Left lobe of liver (tissue), 2 donors: ENCODE results near the gene TEC. TPM values are rescaled to one million over a fixed set of nuclear protein-coding genes. Genes with fewer than 3 reads are reported as not detected.
"Not testable (repeated sequence)": the region's sequence is repeated elsewhere in the genome, so short reads cannot be mapped to it uniquely, and the experiment has no call there.

Source experiments
- ATAC-seq: fragments of 200-7000 bp; cut with Tn5 transposase; one replicate; pipeline ENCODE4 v1.9.1; 2020; ENCODE audit warnings: mild to moderate bottlenecking, moderate library complexity
- DNase-seq: peaks from one replicate; pipeline ENCODE4 v3.0.0-alpha.2; 2020; ENCODE audit warnings: low spot score
- total RNA-seq: library from RNA; stranded (reverse); gene quantifications from one replicate; pipeline ENCODE4 v1.2.1, GENCODE V29; 2021
- donor health status: DM: no; HTN: no; CAD: no; lungs with moderate emphysema.
- donor health status: DM: no; HTN: yes; CAD: no.

The TEC gene
- total RNA-seq, 1 donor from 2014 or later = 3.2 TPM

DNA sequence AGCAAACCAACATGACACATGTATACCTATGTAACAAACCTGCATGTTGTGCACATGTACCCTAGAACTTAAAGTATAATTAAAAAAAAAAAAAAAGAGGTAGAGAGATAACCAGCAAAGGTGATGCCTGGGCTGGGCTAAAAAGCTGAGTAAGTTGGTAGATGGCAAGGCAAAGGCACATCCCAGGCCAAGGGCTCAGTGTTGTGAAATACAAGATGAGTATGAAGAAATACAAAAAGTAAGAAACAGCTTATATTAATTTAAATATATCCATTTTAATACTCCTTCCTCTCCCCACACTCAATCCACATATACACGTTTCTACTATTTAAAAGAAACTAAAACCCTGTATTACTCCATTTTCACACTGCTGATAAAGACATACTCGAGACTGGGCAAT, 25.8 kb downstream of the TEC start:
- DNase-seq (no peak), ATAC-seq (peak; percentile 28)

DNA sequence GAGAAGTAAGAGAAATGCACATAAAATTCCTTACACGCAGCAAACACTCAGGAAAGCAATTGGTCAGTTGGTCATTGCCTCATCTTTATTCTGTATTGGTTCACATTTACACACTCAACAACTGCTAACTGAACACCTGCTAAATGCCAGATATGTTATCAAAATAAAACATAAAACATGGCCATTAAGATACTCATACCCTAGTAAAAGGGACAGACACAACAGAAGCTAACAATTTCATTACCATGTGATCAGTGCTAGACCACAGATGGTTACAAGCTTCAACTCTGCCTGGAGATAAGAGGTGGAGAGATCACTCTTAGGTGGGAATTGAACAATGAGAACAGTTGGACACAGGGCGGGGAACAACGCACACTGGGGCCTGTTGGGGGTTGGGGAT, 26.2 kb downstream of the TEC start:
- ATAC-seq = no peak
- DNase-seq = no peak

DNA sequence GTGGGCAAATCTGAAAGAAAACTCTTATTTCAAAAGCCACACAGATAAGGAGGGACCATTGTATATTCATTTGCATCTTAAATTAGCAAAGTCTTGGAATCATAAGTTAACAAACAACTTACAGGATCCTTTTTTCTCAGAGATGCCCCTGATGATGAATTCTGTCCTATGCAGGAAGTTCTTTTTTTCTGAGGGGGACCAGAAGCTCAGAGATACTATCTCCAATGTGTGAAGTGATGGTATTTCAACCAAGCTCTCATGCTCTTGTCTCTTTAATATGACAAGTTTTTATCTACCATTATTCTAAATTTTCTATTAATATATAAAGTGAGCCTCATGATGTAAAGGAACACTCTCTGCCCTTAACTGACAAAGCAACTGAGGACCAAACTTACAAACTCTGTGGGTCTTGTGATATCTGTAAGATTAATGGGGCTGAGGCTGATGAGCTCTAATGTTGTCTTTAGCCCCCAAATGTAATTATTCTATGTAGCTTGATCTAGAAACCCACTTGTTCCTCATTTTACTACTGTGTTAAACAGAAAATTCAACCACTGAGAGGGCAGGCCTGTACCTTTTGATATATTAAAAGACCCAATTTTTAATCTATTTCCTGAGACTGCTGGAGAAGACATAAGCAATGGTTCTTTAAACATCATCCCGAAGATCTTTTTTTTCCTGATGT, 27.0 kb downstream of the TEC start:
- DNase-seq = no peak
- no peak for ATAC-seq

DNA sequence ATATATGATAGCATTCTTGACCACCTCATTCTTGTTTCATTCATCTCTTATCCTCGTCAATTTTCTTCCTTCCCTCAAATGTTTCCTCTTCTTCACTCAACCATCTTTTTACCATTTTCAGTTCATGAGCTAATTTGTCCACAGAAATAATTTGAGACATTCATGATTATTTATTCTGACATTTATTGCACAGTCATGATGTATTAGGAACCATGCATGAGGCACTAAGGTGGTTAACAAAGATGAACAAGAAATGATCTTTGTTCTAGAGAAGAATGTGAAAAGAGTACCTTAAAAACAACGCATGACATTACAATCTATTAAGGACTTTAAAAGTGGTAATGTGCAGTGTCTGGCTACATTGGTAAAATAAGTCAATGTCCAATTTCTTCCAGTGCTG, 27.9 kb downstream of the TEC start:
- DNase-seq (no peak), ATAC-seq (no peak)

DNA sequence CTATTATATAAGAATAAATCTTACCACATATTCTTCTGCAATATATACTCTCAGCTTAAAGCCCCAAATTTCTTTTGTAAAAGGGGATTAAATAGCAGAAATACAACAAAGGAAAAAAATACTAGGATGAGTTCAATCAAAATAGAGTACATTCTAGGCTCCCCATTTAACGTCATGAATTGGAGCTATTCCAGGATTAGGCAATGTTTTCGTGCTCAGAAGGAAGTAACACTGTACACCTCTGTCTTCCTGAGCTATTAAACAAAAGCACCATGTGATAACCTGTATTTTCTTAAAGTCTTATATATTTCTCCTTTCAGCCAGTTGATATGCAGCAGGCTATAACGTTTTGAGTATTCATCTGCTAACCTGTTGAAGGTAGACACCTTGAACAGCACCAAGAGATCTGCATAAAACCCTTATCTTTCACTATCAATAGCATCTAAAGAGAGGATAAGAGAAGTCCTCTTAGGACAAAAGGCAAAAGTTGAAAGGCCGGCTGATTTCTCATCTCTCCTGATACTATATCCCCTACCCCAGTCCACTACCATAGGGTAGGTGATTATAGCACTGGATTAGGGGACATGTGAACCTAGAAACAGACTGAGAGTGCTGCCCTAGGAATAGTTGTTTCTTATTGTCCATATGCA, 31.5 kb downstream of the TEC start:
- DNase-seq (no peak), ATAC-seq (peak; percentile 86)

DNA sequence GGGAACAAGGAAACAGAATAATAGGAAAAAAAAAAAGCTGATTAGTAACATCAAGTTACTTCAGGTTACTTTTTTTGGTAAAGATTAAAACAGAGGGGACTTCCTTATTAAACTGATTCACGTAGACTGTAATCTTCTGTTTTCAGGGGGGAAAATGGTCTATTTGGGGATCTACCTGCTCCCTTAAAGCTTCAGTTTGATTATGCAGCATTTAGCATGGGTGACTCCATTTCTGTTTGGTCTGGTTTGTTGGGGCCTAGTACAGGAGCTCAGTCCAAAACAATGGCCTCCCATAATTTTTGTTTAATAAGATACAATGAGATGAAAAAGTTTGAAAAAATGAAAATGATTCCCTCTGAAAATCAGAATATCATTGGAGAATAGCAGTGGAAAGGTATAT, 34.6 kb downstream of the TEC start:
- DNase-seq = no peak
- no peak for ATAC-seq

DNA sequence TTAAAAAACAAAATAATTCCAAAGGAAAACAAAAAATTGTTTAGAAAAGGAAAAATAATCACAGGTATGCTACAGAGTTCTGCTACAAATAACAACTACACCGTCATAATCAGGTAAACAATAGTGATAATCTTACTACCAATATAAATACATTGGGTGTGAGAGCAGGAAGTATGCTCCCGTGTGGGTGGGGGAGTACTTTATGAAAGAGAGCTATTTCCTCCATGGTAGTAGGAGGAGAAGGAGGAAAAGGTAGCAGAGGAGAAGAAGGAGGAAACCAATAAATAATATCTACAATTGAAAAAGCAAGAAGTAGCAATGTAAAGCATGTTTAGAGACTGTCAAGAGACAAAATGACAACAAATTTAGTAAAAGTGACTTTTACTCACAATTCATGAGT, 35.1 kb downstream of the TEC start:
- DNase-seq (no peak), ATAC-seq (no peak)

DNA sequence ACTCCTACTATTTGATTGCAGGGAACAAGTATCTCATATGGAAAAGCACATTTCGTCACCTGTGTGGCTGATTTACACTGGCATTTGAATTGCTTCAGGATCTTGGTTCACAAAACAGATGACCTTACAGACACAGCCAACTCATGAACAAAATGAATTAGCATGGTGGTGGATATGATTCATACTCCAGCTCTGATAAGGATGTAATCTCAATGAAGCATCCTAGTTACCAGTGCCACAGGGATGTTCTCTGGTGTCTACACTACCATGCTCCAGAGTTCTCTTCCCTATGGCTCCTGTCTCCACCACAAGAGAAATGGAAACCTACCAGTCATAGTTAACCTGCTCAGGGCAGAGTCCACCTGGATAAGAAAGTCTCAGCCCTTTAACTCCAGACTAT, 40.7 kb downstream of the TEC start:
- ATAC-seq (peak; percentile 86), DNase-seq (no peak)

DNA sequence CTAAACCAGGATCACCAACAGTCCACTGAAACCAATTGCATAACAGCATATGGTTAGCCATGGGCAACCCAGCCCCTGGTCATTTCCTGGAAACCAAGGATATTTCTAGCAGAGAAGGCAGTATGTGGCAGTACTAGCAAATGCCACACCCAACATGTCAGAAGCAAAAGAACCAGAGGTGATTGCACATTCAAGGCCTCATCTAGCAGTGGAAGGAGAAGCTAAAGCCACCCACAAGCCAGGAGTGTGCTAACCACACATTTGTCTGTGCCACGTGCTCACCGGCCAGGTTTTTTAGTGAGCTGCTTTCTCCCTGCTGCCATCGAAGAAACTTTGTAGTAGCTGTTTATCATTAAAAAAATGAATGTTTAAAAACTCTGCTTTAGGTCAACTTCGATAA, 42.0 kb downstream of the TEC start:
- DNase-seq (no peak), ATAC-seq (no peak)

DNA sequence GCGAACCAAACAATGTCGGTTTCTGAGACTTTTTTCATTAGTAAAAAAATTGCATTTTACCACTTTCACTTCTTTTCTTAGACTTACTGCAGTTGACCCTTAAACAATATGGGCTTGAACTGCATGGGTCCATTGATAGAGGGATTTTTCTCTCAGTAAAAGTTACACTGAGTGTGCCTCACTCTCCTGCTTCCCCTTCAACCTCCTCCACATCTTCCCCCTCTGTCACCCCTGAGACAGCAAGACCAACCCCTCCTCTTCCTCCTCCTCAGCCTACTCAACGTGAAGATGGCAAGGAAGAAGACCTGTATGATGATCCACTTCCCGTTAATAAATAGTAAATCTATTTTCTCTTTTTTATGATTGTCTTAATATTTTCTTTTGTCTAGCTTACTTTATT, 43.4 kb downstream of the TEC start:
- DNase-seq (no peak), ATAC-seq (no peak)

DNA sequence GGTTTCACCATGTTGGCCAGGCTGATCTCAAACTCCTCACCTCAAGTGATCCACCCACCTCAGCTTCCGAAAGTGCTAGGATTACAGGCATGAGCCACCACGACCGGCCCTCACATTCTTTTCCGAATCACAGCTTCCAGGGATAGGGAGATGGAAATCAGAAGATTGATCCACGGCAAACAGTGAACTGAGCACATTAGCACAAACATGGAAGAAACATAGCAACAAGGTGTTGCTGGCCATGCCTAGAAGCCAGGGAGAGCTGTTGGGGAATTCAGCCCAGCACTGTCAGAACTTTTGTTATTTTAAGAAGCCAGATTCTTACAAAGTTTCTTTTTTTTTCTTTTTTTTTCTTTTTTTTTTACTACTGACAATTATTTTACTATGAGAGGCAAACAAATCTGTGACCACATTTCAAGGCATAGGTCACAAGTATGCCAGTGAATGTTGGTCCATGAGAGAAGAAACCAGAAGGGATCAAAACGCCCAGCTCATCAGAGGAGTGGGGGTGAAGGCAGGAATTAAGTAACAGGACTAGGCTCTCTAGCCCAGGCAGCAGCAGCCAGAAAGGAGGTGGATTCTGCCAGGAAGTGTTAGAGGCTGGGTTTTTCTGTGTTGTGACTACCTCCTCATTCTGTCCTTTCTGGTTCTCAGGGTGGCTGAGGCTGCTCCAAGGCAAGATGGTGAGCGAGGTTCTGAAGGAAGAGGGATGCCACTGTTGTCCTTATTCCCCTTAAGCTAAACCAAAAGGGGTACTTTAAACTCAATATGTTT, 44.1 kb downstream of the TEC start:
- no peak for ATAC-seq
- DNase-seq = no peak

DNA sequence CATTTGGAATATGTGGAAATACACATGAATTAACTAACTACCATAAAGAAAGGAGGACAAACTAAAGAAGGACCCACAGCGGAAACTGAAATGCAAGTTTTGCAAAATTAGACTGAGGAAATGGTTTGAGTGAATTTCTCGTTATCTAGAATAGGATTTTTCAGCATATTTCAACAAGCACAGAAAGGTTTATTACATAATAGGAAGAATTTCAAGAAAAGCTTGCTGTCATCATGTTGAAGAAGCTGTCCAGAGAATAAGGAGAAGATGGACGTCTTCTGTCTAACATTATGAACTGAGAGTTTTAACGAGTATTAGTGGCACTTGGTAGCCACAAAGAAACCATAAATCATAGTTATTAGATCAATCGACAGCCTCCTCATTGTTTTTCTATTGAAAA, 45.0 kb downstream of the TEC start:
- ATAC-seq (no peak), DNase-seq (no peak)

DNA sequence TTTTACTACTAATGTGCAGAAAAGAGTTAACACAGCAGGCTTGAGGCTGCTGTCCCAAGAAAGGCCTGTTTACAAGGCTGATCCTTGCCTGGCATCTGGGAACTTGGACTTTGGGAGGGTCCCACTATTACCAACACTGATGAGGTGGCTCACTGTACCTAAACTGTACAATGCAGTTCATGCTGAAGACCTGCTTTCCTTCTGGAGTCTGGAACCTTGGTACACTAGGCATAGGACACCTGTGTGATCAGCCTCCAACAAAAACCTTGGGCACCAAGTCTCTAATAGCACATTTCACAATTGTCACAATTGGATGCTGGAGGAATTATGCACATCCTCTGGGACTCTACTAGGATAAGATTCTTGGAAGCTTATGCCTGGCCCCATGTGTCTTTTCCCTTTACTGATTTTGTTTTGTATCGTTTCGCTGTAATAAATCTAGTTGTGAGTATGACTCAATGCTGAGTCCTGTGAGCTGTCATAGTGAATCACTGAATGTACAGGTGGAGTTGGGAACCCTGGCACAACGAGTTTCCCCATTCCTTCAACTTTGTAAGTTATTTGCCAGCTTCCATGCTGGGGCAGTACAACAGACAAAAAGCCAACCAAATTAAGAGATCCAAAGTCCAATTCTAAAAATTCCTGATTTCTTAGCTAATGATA, 45.9 kb downstream of the TEC start:
- ATAC-seq (no peak), DNase-seq (no peak)

DNA sequence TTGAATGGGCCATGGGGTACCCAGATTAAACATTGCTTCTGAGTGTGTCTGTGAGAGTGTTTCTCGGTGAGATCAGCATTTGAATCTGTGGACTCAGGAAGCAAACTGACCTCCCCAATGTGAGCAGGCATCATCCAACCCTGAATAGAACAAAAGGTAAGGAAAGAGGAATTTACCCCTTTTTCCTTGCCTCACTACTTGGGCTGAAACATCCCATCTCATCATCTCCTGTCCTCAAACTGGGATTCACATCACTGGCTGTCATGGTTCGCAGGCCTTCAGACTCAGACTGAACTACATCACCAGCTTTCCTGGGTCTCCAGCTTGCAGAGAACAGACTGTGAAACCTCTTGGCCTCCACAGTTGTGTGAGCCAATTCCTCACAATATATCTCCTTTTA, 47.1 kb downstream of the TEC start:
- ATAC-seq (no peak), DNase-seq (no peak)

DNA sequence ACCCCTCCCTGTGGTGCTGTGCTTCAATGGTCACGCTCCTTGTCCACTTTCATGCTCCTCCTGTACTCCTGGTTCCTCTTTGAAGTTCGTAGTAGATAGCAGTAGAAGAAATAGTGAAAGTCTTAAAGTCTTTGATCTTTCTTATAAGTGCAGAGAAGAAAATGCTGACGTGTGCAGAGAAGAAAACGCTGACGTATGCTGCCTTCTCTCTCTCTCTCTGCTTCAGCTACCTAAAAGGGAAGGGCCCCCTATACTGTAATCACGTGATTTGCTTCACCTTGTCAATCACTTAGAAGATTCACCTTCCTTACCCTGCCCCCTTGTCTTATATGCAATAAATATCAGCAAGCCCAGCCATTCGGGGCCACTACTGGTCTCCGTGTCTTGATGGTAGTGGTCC, 50.2 kb downstream of the TEC start:
- not testable (repeated sequence) for ATAC-seq, DNase-seq

DNA sequence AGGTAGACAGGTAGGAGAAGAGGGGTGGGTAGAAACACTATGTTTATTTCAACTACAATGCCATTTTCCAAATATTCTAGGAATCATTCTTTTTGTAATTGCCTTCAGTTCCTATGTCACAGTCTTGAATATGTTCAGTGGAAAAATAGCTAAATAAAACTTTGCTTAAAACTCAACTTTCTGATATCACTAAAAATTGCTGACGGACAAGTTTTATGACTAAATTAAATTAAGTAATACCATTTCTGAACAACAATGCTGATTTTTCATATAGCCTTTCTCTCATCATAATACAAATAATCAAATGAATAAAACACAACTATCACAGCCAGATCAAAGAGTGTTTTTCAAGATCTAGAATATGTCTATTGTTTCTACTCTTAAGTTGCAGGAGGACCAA, 53.1 kb downstream of the TEC start:
- ATAC-seq = no peak
- DNase-seq = no peak

DNA sequence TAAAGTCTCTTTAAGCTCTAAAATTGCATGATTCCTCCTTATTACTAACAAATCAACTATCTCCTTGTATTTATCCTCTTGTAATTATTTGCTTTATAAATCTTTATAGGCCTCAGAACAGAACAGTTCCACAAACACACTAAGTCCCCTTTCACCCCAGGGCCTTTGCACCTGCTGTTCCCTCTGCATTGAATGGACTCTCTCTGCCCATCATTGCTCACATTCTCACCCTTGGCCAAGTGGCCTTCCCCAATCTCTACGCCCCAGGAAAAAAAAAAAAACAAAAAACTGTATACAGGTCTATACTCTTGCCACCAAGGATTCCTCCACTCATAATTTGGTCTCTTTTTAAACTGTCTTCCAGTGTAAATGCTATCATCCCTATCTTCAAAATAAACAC, 53.7 kb downstream of the TEC start:
- DNase-seq (no peak), ATAC-seq (no peak)

DNA sequence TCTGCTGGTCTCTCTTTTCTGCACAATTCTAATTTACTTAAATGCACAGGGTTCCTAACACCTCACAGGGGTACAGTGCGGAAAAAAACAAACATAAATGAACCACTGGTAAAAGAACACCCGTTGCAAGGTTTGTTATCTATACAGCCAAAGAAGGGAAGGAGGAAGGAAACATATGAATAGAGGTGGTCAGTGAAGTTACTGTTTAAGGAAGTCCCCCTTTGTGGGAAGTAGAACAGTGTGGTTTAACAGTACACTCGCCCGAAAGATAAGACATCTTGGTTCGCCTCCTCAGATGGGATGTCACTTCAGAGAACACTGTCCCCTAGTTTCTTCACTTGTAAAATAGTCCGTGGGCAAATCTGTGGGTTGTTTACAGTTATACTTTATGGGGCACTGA, 57.5 kb downstream of the TEC start:
- no peak for ATAC-seq
- no peak for DNase-seq

DNA sequence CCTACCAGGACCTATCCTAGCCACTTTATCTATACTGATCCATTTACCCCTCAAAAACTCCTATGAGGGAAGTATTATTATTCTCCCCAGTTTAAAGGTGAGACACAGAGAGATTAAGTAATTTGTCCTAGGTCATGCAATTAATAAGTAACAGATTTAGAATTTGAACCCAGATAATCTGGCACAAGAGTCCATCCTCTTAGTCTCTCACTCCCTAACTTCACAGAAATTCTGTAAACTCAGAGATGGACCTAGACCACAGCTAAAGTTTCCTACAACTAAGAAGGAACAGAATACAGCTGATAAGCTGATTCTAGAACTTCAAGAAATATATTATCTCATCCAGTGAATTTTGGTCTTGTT, 58.7 kb downstream of the TEC start:
- DNase-seq (no peak), ATAC-seq (peak; percentile 92)

DNA sequence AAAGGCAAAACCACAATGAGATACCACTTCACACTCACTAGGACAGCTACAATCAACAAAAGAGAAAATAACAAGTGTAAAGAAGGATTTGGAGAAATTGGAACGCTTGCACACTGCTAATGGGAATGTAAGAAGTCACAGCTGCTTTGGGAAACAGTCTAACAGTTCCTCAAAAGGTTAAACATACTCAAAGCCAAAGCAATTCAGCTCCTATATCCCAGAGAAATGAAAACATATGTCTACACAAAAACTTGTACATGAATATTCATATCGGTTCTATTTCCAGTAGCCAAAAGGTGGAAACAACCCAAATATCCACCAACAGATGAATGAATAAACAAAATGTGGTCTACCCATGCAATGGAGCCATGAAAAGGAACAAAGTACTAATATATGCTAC, 64.0 kb downstream of the TEC start:
- DNase-seq (no peak), ATAC-seq (no peak)

DNA sequence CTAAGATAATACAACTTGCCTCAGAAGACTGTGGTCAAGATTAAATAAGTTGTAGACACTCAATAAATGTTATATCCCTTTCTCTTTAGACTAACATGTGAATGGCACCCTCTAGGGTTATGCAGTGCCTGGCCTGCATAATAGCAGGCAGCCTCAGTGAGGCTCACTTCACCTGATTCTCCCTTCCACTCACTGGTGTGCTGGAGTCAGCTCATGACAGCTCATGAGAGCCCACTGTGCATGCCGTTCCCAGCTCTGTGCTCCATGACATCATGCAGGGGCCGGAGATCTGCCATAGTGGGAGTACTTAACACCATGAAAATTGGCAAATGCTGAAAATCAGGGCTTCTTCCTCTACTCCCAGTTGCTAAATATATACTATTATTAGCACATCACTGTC, 64.5 kb downstream of the TEC start:
- DNase-seq = no peak

DNA sequence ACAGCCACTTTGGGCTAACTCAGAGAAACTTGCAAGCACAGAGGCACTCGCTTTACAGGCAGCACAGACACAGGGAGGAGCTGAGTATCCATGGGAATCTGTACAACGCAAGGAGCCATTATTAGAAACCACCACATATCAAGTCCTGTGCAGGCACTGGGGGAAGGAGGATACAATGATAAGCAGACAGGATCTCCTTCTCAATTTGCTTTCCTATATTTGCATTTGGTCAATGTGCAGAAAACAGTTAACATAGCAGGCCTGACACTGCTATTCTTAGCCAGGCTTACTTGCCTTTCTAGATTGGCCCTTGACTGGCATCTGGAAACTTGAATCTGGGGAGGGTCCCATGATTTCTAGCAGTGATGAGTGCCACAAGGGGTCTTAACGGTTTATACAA, 65.8 kb downstream of the TEC start:
- DNase-seq (no peak), ATAC-seq (no peak)

More for the DNA sequence above, 64.5 kb downstream of the TEC start:
- ATAC-seq = peak; percentile 19
